22Rv1 (cell line): Measurements from ENCODE around the gene FEV.

ENCODE experiments used
- CTCF ChIP-seq: fragments of 450-650 bp; IDR thresholded peaks from 2 replicates; pipeline ENCODE4 v1.5.1; 2017; ENCODE audit warnings: mild to moderate bottlenecking
- ZFX ChIP-seq: fragments of 450-650 bp; IDR thresholded peaks from 2 replicates; pipeline ENCODE4 v1.6.1; 2017; ENCODE audit warnings: antibody characterized with exemption, borderline replicate concordance

GRCh38 chr2:218980735-218981389, 4.1 kb downstream of the FEV start:
- TF ChIP-seq CTCF (peak; percentile 7), ZFX (no peak)
